Measurements from ENCODE around the gene RBM44. TPM values are rescaled to one million over a fixed set of nuclear protein-coding genes. Genes with fewer than 3 reads are reported as not detected.

The RBM44 gene
- total RNA-seq, 1 experiment from 2014 or later = 0.14 TPM

DNA sequence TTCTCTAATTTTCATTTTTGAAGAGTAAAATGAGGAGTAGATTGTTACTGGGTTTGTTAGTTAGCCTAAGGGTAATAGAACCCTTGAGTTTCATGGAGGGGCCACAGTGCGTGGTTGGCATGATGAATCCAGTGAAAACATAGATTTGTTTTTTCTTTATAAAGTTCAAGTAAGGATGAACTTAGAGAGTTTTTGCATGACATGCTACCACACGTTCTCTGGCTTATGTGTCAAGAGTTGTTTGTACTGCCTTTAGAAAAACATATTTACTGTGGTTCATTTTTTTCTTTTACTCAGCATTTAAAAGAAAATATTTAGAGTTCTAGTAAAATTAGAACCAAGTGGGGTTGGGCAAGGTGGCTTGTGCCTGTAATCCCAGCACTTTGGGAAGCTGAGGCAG, 21.8 kb downstream of the RBM44 start:
- H3K27me3 ChIP-seq (replicated peaks; ENCODE audit: control insufficient read depth, insufficient read depth, low read length) = no peaks in the 10 kb centered on the region
- BruUV-seq (replicated peaks) = no TSS peak
- no peak overlapping the region for H3K4me3 ChIP-seq (ENCODE audit: low read depth, low read length)
- Mint-ChIP-seq H3K4me3 (ENCODE audit: unreplicated experiment) (no peak overlapping the region), H3K36me3 (ENCODE audit: insufficient read depth, unreplicated experiment) (no peaks in the 10 kb centered on the region), H3K4me1 (ENCODE audit: low read depth, unreplicated experiment) (no peaks in the 10 kb centered on the region), H3K27ac (ENCODE audit: unreplicated experiment) (no peak overlapping the region), H3K9me3 (ENCODE audit: unreplicated experiment) (no peaks in the 10 kb centered on the region), H3K27me3 (ENCODE audit: insufficient read depth, unreplicated experiment) (peaks cover 2% of the 10 kb centered on the region)
- no peaks in the 10 kb centered on the region for H3K4me1 ChIP-seq
- no peak for DNase-seq
- H3K9me3 ChIP-seq = no peaks in the 10 kb centered on the region
- TF ChIP-seq CTCF (IDR thresholded peaks at IDR 0.05; ENCODE audit: insufficient read depth in 1 of 2, low read depth in 1 of 2, low read length in 1 of 2, severe bottlenecking in 1 of 2, unreplicated experiment in 1 of 2) = no peak
- POLR2A ChIA-PET = no interaction called here
- CTCF ChIA-PET = no interaction called here
- intact Hi-C loops (cut with micrococcal nuclease; ENCODE audit: unreplicated experiment) = no loop called here
- no peaks in the 10 kb centered on the region for H3K36me3 ChIP-seq (ENCODE audit: control insufficient read depth, insufficient read depth, low read length)

DNA sequence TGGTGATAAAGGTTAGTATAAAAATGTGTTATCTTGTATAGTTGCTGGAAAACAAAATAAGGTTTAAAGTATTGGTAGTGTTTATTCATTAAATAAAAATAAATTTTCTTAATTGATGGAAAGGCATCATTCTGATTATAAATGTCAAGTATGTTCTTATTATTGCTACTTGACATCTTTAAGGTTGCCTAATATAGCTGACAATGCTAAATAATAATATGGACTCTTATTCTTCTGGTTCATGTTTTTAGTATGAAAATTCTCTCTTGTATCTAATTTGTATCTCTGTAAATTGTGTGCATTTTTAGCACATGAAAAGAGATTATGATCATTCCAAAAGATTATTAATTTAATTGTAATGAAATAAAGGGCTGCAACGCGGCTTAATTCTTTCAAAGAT, 25.0 kb downstream of the RBM44 start:
- intact Hi-C loops (cut with micrococcal nuclease; ENCODE audit: unreplicated experiment) = no loop called here
- Mint-ChIP-seq H3K4me1 (ENCODE audit: low read depth, unreplicated experiment) (no peaks in the 10 kb centered on the region), H3K27me3 (ENCODE audit: insufficient read depth, unreplicated experiment) (peaks cover 6% of the 10 kb centered on the region), H3K36me3 (ENCODE audit: insufficient read depth, unreplicated experiment) (no peaks in the 10 kb centered on the region), H3K4me3 (ENCODE audit: unreplicated experiment) (no peak overlapping the region), H3K9me3 (ENCODE audit: unreplicated experiment) (no peaks in the 10 kb centered on the region), H3K27ac (ENCODE audit: unreplicated experiment) (no peak overlapping the region)
- H3K4me1 ChIP-seq = no peaks in the 10 kb centered on the region
- no peak for DNase-seq
- no peaks in the 10 kb centered on the region for H3K36me3 ChIP-seq (ENCODE audit: control insufficient read depth, insufficient read depth, low read length)
- H3K9me3 ChIP-seq = no peaks in the 10 kb centered on the region
- H3K4me3 ChIP-seq (ENCODE audit: low read depth, low read length) = no peak overlapping the region
- TF ChIP-seq CTCF (IDR thresholded peaks at IDR 0.05; ENCODE audit: insufficient read depth in 1 of 2, low read depth in 1 of 2, low read length in 1 of 2, severe bottlenecking in 1 of 2, unreplicated experiment in 1 of 2) = no peak
- CTCF ChIA-PET = no interaction called here
- POLR2A ChIA-PET = no interaction called here
- no TSS peak for BruUV-seq (replicated peaks)
- no peaks in the 10 kb centered on the region for H3K27me3 ChIP-seq (replicated peaks; ENCODE audit: control insufficient read depth, insufficient read depth, low read length)

GRCh38 chr2:237824085-237824484, 25.5 kb downstream of the RBM44 start:
- intact Hi-C loops (cut with micrococcal nuclease; ENCODE audit: unreplicated experiment) = no loop called here
- peaks cover 6% of the 10 kb centered on the region for H3K27me3 Mint-ChIP-seq (ENCODE audit: insufficient read depth, unreplicated experiment)
- Histone ChIP-seq H3K9me3 (no peaks in the 10 kb centered on the region), H3K4me3 (ENCODE audit: low read depth, low read length) (no peak overlapping the region), H3K4me1 (no peaks in the 10 kb centered on the region), H3K36me3 (ENCODE audit: control insufficient read depth, insufficient read depth, low read length) (no peaks in the 10 kb centered on the region), H3K27me3 (replicated peaks; ENCODE audit: control insufficient read depth, insufficient read depth, low read length) (no peaks in the 10 kb centered on the region)
- no TSS peak for BruUV-seq (replicated peaks)
- POLR2A ChIA-PET = no interaction called here
- no peaks in the 10 kb centered on the region for H3K36me3 Mint-ChIP-seq (ENCODE audit: insufficient read depth, unreplicated experiment)
- no peaks in the 10 kb centered on the region for H3K4me1 Mint-ChIP-seq (ENCODE audit: low read depth, unreplicated experiment)
- H3K27ac Mint-ChIP-seq (ENCODE audit: unreplicated experiment) = no peak overlapping the region
- CTCF ChIA-PET = no interaction called here
- TF ChIP-seq CTCF (IDR thresholded peaks at IDR 0.05; ENCODE audit: insufficient read depth in 1 of 2, low read depth in 1 of 2, low read length in 1 of 2, severe bottlenecking in 1 of 2, unreplicated experiment in 1 of 2) = no peak
- H3K9me3 Mint-ChIP-seq (ENCODE audit: unreplicated experiment) = no peaks in the 10 kb centered on the region
- H3K4me3 Mint-ChIP-seq (ENCODE audit: unreplicated experiment) = no peak overlapping the region
- no peak for DNase-seq
